ENCODE results near the gene MTPN. TPM values are rescaled to one million over a fixed set of nuclear protein-coding genes. Genes with fewer than 3 reads are reported as not detected.
A peak's percentile ranks its signal among the peaks of the same experiment; 100 is the strongest.

Gene MTPN
- polyA plus RNA-seq, 3 donors: 73.6 to 156 (median 142) TPM

DNA sequence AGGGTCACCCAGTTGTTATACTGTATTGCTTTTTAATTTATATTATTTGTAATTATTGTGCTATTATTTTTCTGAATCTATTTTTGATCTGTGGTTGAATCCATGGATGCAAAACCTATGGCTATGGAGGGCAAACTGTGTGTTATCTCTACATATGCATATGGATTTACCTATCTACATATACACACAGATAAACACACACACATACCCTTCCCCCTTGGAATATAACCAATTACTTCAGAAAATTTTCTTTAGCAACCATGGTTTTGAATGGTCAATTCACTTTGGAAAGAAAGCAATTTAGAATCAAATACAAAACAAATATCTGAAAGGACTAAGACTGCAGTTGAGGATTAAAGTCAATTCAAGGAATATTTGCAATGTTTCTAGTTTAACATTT lies 39.1 kb downstream of the MTPN start:
- Mint-ChIP-seq H3K4me3 (no peak overlapping the region), H3K9me3 (no peaks in the 10 kb centered on the region), H3K4me1 (peaks cover 24% of the 10 kb centered on the region), H3K27ac (no peak overlapping the region), H3K27me3 (ENCODE audit: low read depth in 3 of 3) (peaks cover 0 to 1% (median 0%) of the 10 kb centered on the region in 3 donors), H3K36me3 (peaks cover 19 to 30% of the 10 kb centered on the region in 2 donors)
- peaks cover 99% of the 10 kb centered on the region for H3K79me2 ChIP-seq (ENCODE audit: insufficient read depth, low read length)
- H3K27ac ChIP-seq (ENCODE audit: low read depth in 1 of 2, low read length in 2 of 2): no peak overlapping the region
- H3K4me3 ChIP-seq (replicated peaks in 1 of 3; ENCODE audit: low read depth in 2 of 3, low read length in 3 of 3): no peak overlapping the region
- peaks cover 7 to 51% of the 10 kb centered on the region in 2 donors for H3K36me3 ChIP-seq (replicated peaks in 1 of 2; ENCODE audit: control insufficient read depth in 1 of 2, insufficient read depth in 2 of 2, low read length in 2 of 2)
- TF ChIP-seq, protein P1, sequence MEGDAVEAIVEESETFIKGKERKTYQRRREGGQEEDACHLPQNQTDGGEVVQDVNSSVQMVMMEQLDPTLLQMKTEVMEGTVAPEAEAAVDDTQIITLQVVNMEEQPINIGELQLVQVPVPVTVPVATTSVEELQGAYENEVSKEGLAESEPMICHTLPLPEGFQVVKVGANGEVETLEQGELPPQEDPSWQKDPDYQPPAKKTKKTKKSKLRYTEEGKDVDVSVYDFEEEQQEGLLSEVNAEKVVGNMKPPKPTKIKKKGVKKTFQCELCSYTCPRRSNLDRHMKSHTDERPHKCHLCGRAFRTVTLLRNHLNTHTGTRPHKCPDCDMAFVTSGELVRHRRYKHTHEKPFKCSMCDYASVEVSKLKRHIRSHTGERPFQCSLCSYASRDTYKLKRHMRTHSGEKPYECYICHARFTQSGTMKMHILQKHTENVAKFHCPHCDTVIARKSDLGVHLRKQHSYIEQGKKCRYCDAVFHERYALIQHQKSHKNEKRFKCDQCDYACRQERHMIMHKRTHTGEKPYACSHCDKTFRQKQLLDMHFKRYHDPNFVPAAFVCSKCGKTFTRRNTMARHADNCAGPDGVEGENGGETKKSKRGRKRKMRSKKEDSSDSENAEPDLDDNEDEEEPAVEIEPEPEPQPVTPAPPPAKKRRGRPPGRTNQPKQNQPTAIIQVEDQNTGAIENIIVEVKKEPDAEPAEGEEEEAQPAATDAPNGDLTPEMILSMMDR (IDR thresholded peaks at IDR 0.05): no peak
- no peak overlapping the region for H2AFZ ChIP-seq (ENCODE audit: insufficient read depth, low read depth, low read length, poor library complexity, severe bottlenecking)
- no peaks in the 10 kb centered on the region for H3K4me1 ChIP-seq (ENCODE audit: control insufficient read depth in 1 of 2, insufficient read depth in 2 of 2, low read length in 2 of 2)
- no peak for DNase-seq
- no peaks in the 10 kb centered on the region for H3K9me3 ChIP-seq (replicated peaks in 1 of 2; ENCODE audit: control insufficient read depth in 1 of 2, insufficient read depth in 1 of 2, low read length in 2 of 2)
- no peak overlapping the region for H3K4me2 ChIP-seq (replicated peaks; ENCODE audit: extremely low read depth, low read length, poor library complexity, severe bottlenecking)
- H3K9ac ChIP-seq (ENCODE audit: insufficient read depth, low read length, poor library complexity, severe bottlenecking): no peak overlapping the region
- intact Hi-C loops (cut with micrococcal nuclease): no loop called here
- H4K20me1 ChIP-seq (ENCODE audit: insufficient read depth, low read length): peaks cover 99% of the 10 kb centered on the region
- no peaks in the 10 kb centered on the region for H3K27me3 ChIP-seq (ENCODE audit: control insufficient read depth in 2 of 2, insufficient read depth in 2 of 2, low read length in 2 of 2)

GRCh38 chr7:135936497-135937217 lies 40.5 kb downstream of the MTPN start:
- TF ChIP-seq, protein P1 (IDR thresholded peaks at IDR 0.05): no peak
- Mint-ChIP-seq H3K4me3 (no peak overlapping the region), H3K36me3 (peaks cover 22 to 28% of the 10 kb centered on the region in 2 donors), H3K9me3 (no peaks in the 10 kb centered on the region), H3K4me1 (peaks cover 29% of the 10 kb centered on the region), H3K27ac (no peak overlapping the region), H3K27me3 (ENCODE audit: low read depth in 3 of 3) (peaks cover 0 to 1% (median 0%) of the 10 kb centered on the region in 3 donors)
- Histone ChIP-seq H3K27ac (ENCODE audit: low read depth in 1 of 2, low read length in 2 of 2) (peak overlapping the region in 1 of 2 donors; percentile 28), H3K9me3 (replicated peaks in 1 of 2; ENCODE audit: control insufficient read depth in 1 of 2, insufficient read depth in 1 of 2, low read length in 2 of 2) (no peaks in the 10 kb centered on the region), H2AFZ (ENCODE audit: insufficient read depth, low read depth, low read length, poor library complexity, severe bottlenecking) (no peak overlapping the region), H3K4me2 (replicated peaks; ENCODE audit: extremely low read depth, low read length, poor library complexity, severe bottlenecking) (no peak overlapping the region), H3K4me3 (replicated peaks in 1 of 3; ENCODE audit: low read depth in 2 of 3, low read length in 3 of 3) (no peak overlapping the region), H3K9ac (ENCODE audit: insufficient read depth, low read length, poor library complexity, severe bottlenecking) (no peak overlapping the region), H3K27me3 (ENCODE audit: control insufficient read depth in 2 of 2, insufficient read depth in 2 of 2, low read length in 2 of 2) (no peaks in the 10 kb centered on the region), H4K20me1 (ENCODE audit: insufficient read depth, low read length) (peaks cover 99% of the 10 kb centered on the region), H3K4me1 (ENCODE audit: control insufficient read depth in 1 of 2, insufficient read depth in 2 of 2, low read length in 2 of 2) (peaks cover 0 to under 1% of the 10 kb centered on the region in 2 donors), H3K36me3 (replicated peaks in 1 of 2; ENCODE audit: control insufficient read depth in 1 of 2, insufficient read depth in 2 of 2, low read length in 2 of 2) (peaks cover 7 to 40% of the 10 kb centered on the region in 2 donors), H3K79me2 (ENCODE audit: insufficient read depth, low read length) (peaks cover 97% of the 10 kb centered on the region)
- DNase-seq: no peak
- WGBS (ENCODE audit: insufficient coverage): no CpG with 5 or more reads among the region's 2 CpGs
- intact Hi-C loops (cut with micrococcal nuclease): no loop called here

Measured in CD14-positive monocyte (primary cell).